ENCODE measurements around the gene RAB35.
"Not testable (repeated sequence)": the region's sequence is repeated elsewhere in the genome, so short reads cannot be mapped to it uniquely, and the experiment has no call there.

Gene RAB35

GRCh38 chr12:120054293-120054692 lies 62.3 kb downstream of the RAB35 start:
- no peak for DNase-seq

- no peak for DNase-seq
Observed at GRCh38 chr12:120051535-120051934, 65.0 kb downstream of the RAB35 start.

GRCh38 chr12:120049426-120049825 lies 67.1 kb downstream of the RAB35 start:
- no peak for DNase-seq

GRCh38 chr12:120048263-120048662 lies 68.3 kb downstream of the RAB35 start:
- peak in 1 of 2 donors; percentile 23 for DNase-seq

GRCh38 chr12:120047072-120047471 lies 69.5 kb downstream of the RAB35 start:
- no peak for DNase-seq

- DNase-seq: not testable (repeated sequence)
Observed at GRCh38 chr12:120045367-120045766, 71.2 kb downstream of the RAB35 start.

Measured in CD4-positive, alpha-beta T cell treated with Interleukin-1 beta for 1 hour (primary cell).